Erythroblast (primary cell): ENCODE results near the gene ANLN.

Experiments
- GATA1 ChIP-seq: IDR thresholded peaks from 2 replicates; pipeline ENCODE4 v1.6.1; 2011; ENCODE audit warnings: low read depth, mild to moderate bottlenecking, control low read depth, low read length, moderate library complexity
- POLR2A ChIP-seq: IDR thresholded peaks from 2 replicates; pipeline ENCODE4 v1.6.1; 2011; ENCODE audit warnings: mild to moderate bottlenecking, low read length

- TF ChIP-seq POLR2A (no peak), GATA1 (no peak)
These were observed 71.3 kb downstream of the ANLN start for GRCh38 chr7:36460811-36461429.
